SU-DHL-6 (cell line): Measurements from ENCODE around the gene TADA1.
"Not testable (repeated sequence)": the region's sequence is repeated elsewhere in the genome, so short reads cannot be mapped to it uniquely, and the experiment has no call there.

Experiments
- EZH2phosphoT487 ChIP-seq: fragments of 200-600 bp; sonication (generic), shearing (Covaris generic); conservative IDR thresholded peaks from 2 replicates; pipeline ENCODE4 v1.6.1; 2018; ENCODE audit warnings: mild to moderate bottlenecking, antibody characterized with exemption, low read length, moderate library complexity, mixed read lengths
- TF ChIP-seq, protein P1 (sequence below): fragments of 200-600 bp; sonication (generic); IDR thresholded peaks from one replicate; pipeline ENCODE4 v1.5.1; 2017; ENCODE audit warnings: antibody characterized with exemption, mild to moderate bottlenecking, low read length, moderate library complexity; ENCODE audit not compliant: insufficient read depth, poor library complexity, severe bottlenecking

DNA sequence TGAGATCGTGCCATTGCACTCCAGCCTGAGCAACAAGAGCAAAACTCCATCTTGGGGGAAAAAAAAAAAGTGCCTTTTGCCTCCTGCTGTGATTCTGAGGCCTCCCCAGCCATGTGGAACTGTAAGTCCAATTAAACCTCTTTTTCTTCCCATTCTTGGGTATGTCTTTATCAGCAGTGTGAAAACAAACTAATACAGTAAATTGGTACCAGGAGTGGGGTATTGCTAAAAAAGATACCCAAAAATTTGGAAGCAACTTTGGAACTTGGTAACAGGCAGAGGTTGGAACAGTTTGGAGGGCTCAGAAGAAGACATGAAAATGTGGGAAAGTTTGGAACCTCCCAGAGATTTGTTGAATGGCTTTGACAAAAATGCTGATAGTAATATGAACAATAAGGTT, 46.3 kb downstream of the TADA1 start:
- TF ChIP-seq EZH2phosphoT487: not testable (repeated sequence)
- TF ChIP-seq, protein P1, sequence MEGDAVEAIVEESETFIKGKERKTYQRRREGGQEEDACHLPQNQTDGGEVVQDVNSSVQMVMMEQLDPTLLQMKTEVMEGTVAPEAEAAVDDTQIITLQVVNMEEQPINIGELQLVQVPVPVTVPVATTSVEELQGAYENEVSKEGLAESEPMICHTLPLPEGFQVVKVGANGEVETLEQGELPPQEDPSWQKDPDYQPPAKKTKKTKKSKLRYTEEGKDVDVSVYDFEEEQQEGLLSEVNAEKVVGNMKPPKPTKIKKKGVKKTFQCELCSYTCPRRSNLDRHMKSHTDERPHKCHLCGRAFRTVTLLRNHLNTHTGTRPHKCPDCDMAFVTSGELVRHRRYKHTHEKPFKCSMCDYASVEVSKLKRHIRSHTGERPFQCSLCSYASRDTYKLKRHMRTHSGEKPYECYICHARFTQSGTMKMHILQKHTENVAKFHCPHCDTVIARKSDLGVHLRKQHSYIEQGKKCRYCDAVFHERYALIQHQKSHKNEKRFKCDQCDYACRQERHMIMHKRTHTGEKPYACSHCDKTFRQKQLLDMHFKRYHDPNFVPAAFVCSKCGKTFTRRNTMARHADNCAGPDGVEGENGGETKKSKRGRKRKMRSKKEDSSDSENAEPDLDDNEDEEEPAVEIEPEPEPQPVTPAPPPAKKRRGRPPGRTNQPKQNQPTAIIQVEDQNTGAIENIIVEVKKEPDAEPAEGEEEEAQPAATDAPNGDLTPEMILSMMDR: not testable (repeated sequence)
